ENCODE data around the gene DDX49.

DNA sequence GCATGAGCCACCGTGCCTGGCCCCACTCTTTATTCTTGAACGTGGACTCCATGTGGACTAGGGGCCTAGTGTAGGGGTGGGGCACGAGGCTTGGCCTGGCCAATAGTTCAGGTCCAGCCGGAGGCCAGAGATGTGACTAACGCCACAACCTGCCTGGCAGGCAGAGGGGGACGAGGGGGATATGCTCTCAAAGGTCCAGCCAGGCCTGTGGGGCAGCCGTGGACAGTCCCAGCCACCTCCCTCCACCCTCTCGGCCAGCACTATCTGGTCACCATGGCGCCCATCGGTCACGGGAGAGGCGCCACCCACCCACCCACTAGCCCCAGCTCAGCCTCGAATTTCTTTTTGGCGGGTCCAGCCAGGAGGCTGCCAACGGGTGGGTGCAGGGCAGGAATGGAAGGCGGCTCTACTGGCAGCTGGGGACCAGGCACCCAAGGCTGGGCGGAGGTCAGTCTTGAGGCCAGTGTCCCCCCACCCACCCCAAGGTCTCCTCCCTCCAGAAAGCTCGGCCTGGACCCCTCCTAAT lies 21.4 kb upstream of the DDX49 start:
- TF ChIP-seq POLR2A (IDR thresholded peaks at IDR 0.05; ENCODE audit: low read length) (no peak), GATA1 (IDR thresholded peaks at IDR 0.05; ENCODE audit: low read depth, low read length) (no peak)

Measured in erythroblast (primary cell).